SK-N-SH treated with all-trans-retinoic acid at 6 μM for 48 hours (cell line): ENCODE data around the gene WNT6.

ENCODE experiments used
- ARNTL ChIP-seq: fragments of 450-650 bp; formaldehyde crosslinking; IDR thresholded peaks from 2 replicates; pipeline ENCODE4 v1.5.0; 2020; ENCODE audit warnings: low read depth, mild to moderate bottlenecking, moderate library complexity, borderline replicate concordance
- BACH2 ChIP-seq: fragments of 250-450 bp; sonication (Bioruptor Pico); IDR thresholded peaks from 2 replicates; pipeline ENCODE4 v1.9.0; 2021; ENCODE audit warnings: mild to moderate bottlenecking, borderline replicate concordance
- CREB5 ChIP-seq: fragments of 250-450 bp; sonication (Bioruptor Pico); IDR thresholded peaks from 2 replicates; pipeline ENCODE4 v1.5.1; 2020; ENCODE audit warnings: low read depth, mild to moderate bottlenecking, moderate library complexity
- CSRNP3 ChIP-seq: fragments of 250-450 bp; sonication (Bioruptor Pico); IDR thresholded peaks from 2 replicates; pipeline ENCODE4 v1.5.1; 2021; ENCODE audit warnings: mild to moderate bottlenecking, moderate library complexity
- ESRRG ChIP-seq: fragments of 250-450 bp; sonication (Bioruptor Pico); IDR thresholded peaks from 2 replicates; pipeline ENCODE4 v1.6.1; 2021; ENCODE audit warnings: mild to moderate bottlenecking
- OSR1 ChIP-seq: fragments of 250-450 bp; sonication (Bioruptor Pico); IDR thresholded peaks from 2 replicates; pipeline ENCODE4 v1.8.0; 2022; ENCODE audit warnings: moderate library complexity, mild to moderate bottlenecking, inconsistent platforms
- PATZ1 ChIP-seq: fragments of 250-450 bp; sonication (Bioruptor Pico); IDR thresholded peaks from 2 replicates; pipeline ENCODE4 v1.8.0; 2020; ENCODE audit warnings: mild to moderate bottlenecking, moderate library complexity, borderline replicate concordance
- RARB ChIP-seq: fragments of 250-450 bp; sonication (Bioruptor Pico); IDR thresholded peaks from 2 replicates; pipeline ENCODE4 v1.8.0; 2021; ENCODE audit warnings: mild to moderate bottlenecking, moderate library complexity
- SNAI2 ChIP-seq: fragments of 250-450 bp; sonication (Bioruptor Pico); IDR thresholded peaks from 2 replicates; pipeline ENCODE4 v1.5.0; 2020; ENCODE audit warnings: mild to moderate bottlenecking, moderate library complexity
- ZFP3 ChIP-seq: fragments of 250-450 bp; sonication (Bioruptor Pico); IDR thresholded peaks from 2 replicates; pipeline ENCODE4 v1.5.0; 2020; ENCODE audit warnings: mild to moderate bottlenecking, moderate library complexity
- ZFP30 ChIP-seq: fragments of 450-650 bp; formaldehyde crosslinking; IDR thresholded peaks from 2 replicates; pipeline ENCODE4 v1.5.0; 2022; ENCODE audit warnings: mild to moderate bottlenecking, moderate library complexity
- ZNF70 ChIP-seq: fragments of 450-650 bp; formaldehyde crosslinking; IDR thresholded peaks from 2 replicates; pipeline ENCODE4 v1.5.0; 2020; ENCODE audit warnings: mild to moderate bottlenecking, moderate library complexity
- ZNF8 ChIP-seq: fragments of 450-650 bp; formaldehyde crosslinking; IDR thresholded peaks from 2 replicates; pipeline ENCODE4 v1.5.0; 2020; ENCODE audit warnings: mild to moderate bottlenecking, moderate library complexity

- TF ChIP-seq ZFP30 (CRISPR knock-in tag) = no peak
- TF ChIP-seq ARNTL (CRISPR knock-in tag) = no peak
- no peak for TF ChIP-seq CREB5
- no peak for TF ChIP-seq PATZ1 (CRISPR knock-in tag)
- TF ChIP-seq SNAI2 (CRISPR knock-in tag) = no peak
- no peak for TF ChIP-seq ESRRG (CRISPR knock-in tag)
- no peak for TF ChIP-seq CSRNP3
- no peak for TF ChIP-seq ZNF8 (CRISPR knock-in tag)
- TF ChIP-seq BACH2 (CRISPR knock-in tag) = no peak
- TF ChIP-seq ZFP3 (CRISPR knock-in tag) = no peak
- no peak for TF ChIP-seq RARB (CRISPR knock-in tag)
- no peak for TF ChIP-seq OSR1 (CRISPR knock-in tag)
- no peak for TF ChIP-seq ZNF70 (CRISPR knock-in tag)
Observed at GRCh38 chr2:218894880-218895157, 35.2 kb downstream of the WNT6 start.
